GM23338 (cell line): Measurements from ENCODE around the gene CT83. TPM values are rescaled to one million over a fixed set of nuclear protein-coding genes. Genes with fewer than 3 reads are reported as not detected.

Experiments
- ATAC-seq: fragments of 200-7000 bp; cut with Tn5 transposase; 3 replicates; pipeline ENCODE4 v1.9.1; 2020
- DNase-seq: peaks from one replicate; pipeline ENCODE4 v3.0.0-alpha.2; 2015; ENCODE audit warnings: low spot score
- H2AFZ ChIP-seq: fragments of 200-600 bp; sonication (generic); 2 replicates; pipeline ENCODE4 v1.8.0; 2016; ENCODE audit warnings: antibody characterized with exemption, mild to moderate bottlenecking, moderate library complexity
- H3F3A ChIP-seq: fragments of 200-600 bp; sonication (generic); replicated peaks from 2 replicates; pipeline ENCODE4 v1.8.0; 2017; ENCODE audit warnings: antibody characterized with exemption, mixed run types, low read depth
- H3K27ac ChIP-seq: fragments of 200-600 bp; sonication (generic); 2 replicates; pipeline ENCODE4 v1.6.1; 2016; ENCODE audit warnings: low read depth
- H3K27me3 ChIP-seq: fragments of 200-600 bp; sonication (generic); 2 replicates; pipeline ENCODE4 v1.8.0; 2016; ENCODE audit warnings: mild to moderate bottlenecking, mixed run types, moderate library complexity; ENCODE audit not compliant: insufficient read depth
- H3K36me3 ChIP-seq: fragments of 200-600 bp; sonication (generic); 2 replicates; pipeline ENCODE4 v1.8.0; 2016; ENCODE audit warnings: mild to moderate bottlenecking; ENCODE audit not compliant: insufficient read depth
- H3K4me1 ChIP-seq: fragments of 200-600 bp; sonication (generic); 2 replicates; pipeline ENCODE4 v1.8.0; 2016; ENCODE audit warnings: mild to moderate bottlenecking, moderate library complexity; ENCODE audit not compliant: insufficient read depth
- H3K4me2 ChIP-seq: fragments of 200-600 bp; sonication (generic); 2 replicates; pipeline ENCODE4 v1.7.1; 2017; ENCODE audit warnings: mixed run types
- H3K4me3 ChIP-seq: fragments of 200-600 bp; sonication (generic); 2 replicates; pipeline ENCODE4 v1.6.1; 2016; ENCODE audit warnings: mixed run types
- H3K79me2 ChIP-seq: fragments of 200-600 bp; sonication (generic); replicated peaks from 2 replicates; pipeline ENCODE4 v1.8.0; 2017; ENCODE audit warnings: mild to moderate bottlenecking; ENCODE audit not compliant: insufficient read depth
- H3K9me2 ChIP-seq: fragments of 200-600 bp; sonication (generic); 2 replicates; pipeline ENCODE4 v1.8.0; 2017; ENCODE audit not compliant: insufficient read depth
- H4K20me1 ChIP-seq: fragments of 200-600 bp; sonication (generic); replicated peaks from 2 replicates; pipeline ENCODE4 v1.8.0; 2017; ENCODE audit warnings: mild to moderate bottlenecking; ENCODE audit not compliant: insufficient read depth
- H3K27ac Mint-ChIP-seq: 2 replicates; pipeline ENCODE4 v1.8.0; 2020; ENCODE audit warnings: inconsistent platforms, mild to moderate bottlenecking, moderate library complexity, mixed read lengths
- H3K27me3 Mint-ChIP-seq: 3 replicates; pipeline ENCODE4 v1.8.0; 2022; ENCODE audit warnings: low read depth, mild to moderate bottlenecking, moderate library complexity, mixed read lengths, inconsistent platforms; ENCODE audit not compliant: insufficient read depth, poor library complexity
- H3K36me3 Mint-ChIP-seq: 3 replicates; pipeline ENCODE4 v1.8.0; 2021; ENCODE audit warnings: low read depth, mild to moderate bottlenecking, inconsistent platforms, moderate library complexity, mixed read lengths
- H3K4me1 Mint-ChIP-seq: 3 replicates; pipeline ENCODE4 v1.8.0; 2020; ENCODE audit warnings: mild to moderate bottlenecking, inconsistent platforms, mixed read lengths
- H3K4me3 Mint-ChIP-seq: 3 replicates; pipeline ENCODE4 v1.8.0; 2021; ENCODE audit warnings: moderate library complexity, mild to moderate bottlenecking, inconsistent platforms, mixed read lengths
- H3K9me3 Mint-ChIP-seq: 3 replicates; pipeline ENCODE4 v1.8.0; 2020; ENCODE audit warnings: moderate library complexity, mild to moderate bottlenecking, inconsistent platforms, mixed read lengths
- CREB1 ChIP-seq: fragments of 250-450 bp; sonication (Bioruptor Pico); IDR thresholded peaks from 2 replicates; pipeline ENCODE4 v1.5.0; 2020; ENCODE audit warnings: low read depth, mild to moderate bottlenecking, moderate library complexity
- EZH2 ChIP-seq: fragments of 200-600 bp; sonication (generic); IDR thresholded peaks from one replicate; pipeline ENCODE4 v1.8.0; 2017; ENCODE audit warnings: antibody characterized with exemption, mild to moderate bottlenecking, low read depth; ENCODE audit not compliant: unreplicated experiment
- EZH2phosphoT487 ChIP-seq: fragments of 200-600 bp; sonication (generic); IDR thresholded peaks from one replicate; pipeline ENCODE4 v1.8.1; 2018; ENCODE audit warnings: antibody characterized with exemption; ENCODE audit not compliant: unreplicated experiment
- NANOG ChIP-seq: IDR thresholded peaks from 2 replicates; pipeline ENCODE4 v1.6.1; 2016; ENCODE audit warnings: antibody characterized with exemption, borderline replicate concordance
- POLR2AphosphoS5 ChIP-seq: IDR thresholded peaks from 2 replicates; pipeline ENCODE4 v1.6.1; 2016; ENCODE audit warnings: antibody characterized with exemption, low read depth
- STAT1 ChIP-seq: IDR thresholded peaks from one replicate; pipeline ENCODE4 v1.6.1; 2016; ENCODE audit warnings: antibody characterized with exemption; ENCODE audit not compliant: unreplicated experiment
- ZNF114 ChIP-seq: fragments of 250-450 bp; sonication (Bioruptor Pico); IDR thresholded peaks from 2 replicates; pipeline ENCODE4 v1.5.0; 2020; ENCODE audit warnings: mild to moderate bottlenecking, moderate library complexity
- polyA plus RNA-seq: library from polyadenylated mRNA; unstranded; fragments of >200 nt; fragmentation: Nextera tagmentation; extraction: Ambion mirVana; gene quantifications from 2 replicates; pipeline ENCODE4 v1.2.1, GENCODE V29; 2016
- total RNA-seq: library from RNA; depleted of rRNA; stranded (reverse); fragments of >200 nt; shearing (Covaris generic); gene quantifications from 2 replicates; pipeline ENCODE4 v1.2.3, GENCODE V29; 2014
- TF ChIP-seq, protein P1 (sequence below), 2 experiments: fragments of 200-600 bp in 1 of 2; sonication (generic) in 1 of 2; conservative IDR thresholded peaks; 2 replicates each; pipeline versions ENCODE4 v1.5.1 to v1.6.1; 2016 to 2017; ENCODE audit warnings: antibody characterized with exemption in 2 of 2, low read depth in 2 of 2, mild to moderate bottlenecking in 2 of 2, moderate library complexity in 1 of 2
- TF ChIP-seq, protein P2 (sequence below): IDR thresholded peaks from one replicate; pipeline ENCODE4 v1.6.1; 2018; ENCODE audit warnings: antibody characterized with exemption; ENCODE audit not compliant: unreplicated experiment
- TF ChIP-seq, protein P3 (sequence below): IDR thresholded peaks from 2 replicates; pipeline ENCODE4 v1.6.1; 2016; ENCODE audit warnings: antibody characterized with exemption

Gene CT83
- total and polyA plus RNA-seq, 2 experiments from 2014 or later, result not detected

DNA sequence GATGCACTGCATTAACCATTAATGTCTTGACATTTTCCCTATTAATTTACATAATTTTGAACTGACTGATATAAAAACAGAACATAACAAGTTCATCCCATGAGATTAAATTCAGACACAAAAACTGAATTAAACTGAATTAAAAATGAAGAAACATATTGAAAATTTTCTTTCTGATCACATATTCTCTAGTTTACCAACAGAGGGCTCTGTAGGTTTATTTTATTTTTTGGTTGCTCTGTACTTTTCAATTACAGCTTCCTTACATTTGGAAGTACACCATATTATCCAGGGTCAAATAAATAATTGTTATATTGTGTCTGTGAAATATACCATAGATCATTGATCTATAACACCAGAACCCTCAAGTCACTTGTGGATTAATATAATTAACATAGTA, 27.3 kb upstream of the CT83 start:
- TF ChIP-seq, protein P1, sequence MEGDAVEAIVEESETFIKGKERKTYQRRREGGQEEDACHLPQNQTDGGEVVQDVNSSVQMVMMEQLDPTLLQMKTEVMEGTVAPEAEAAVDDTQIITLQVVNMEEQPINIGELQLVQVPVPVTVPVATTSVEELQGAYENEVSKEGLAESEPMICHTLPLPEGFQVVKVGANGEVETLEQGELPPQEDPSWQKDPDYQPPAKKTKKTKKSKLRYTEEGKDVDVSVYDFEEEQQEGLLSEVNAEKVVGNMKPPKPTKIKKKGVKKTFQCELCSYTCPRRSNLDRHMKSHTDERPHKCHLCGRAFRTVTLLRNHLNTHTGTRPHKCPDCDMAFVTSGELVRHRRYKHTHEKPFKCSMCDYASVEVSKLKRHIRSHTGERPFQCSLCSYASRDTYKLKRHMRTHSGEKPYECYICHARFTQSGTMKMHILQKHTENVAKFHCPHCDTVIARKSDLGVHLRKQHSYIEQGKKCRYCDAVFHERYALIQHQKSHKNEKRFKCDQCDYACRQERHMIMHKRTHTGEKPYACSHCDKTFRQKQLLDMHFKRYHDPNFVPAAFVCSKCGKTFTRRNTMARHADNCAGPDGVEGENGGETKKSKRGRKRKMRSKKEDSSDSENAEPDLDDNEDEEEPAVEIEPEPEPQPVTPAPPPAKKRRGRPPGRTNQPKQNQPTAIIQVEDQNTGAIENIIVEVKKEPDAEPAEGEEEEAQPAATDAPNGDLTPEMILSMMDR (conservative IDR thresholded peaks at IDR 0.05; ENCODE audit: low read depth in 2 of 2), result peak in 1 of 2 experiments; percentile 47; a peak in 3 of 4 replicates
- TF ChIP-seq EZH2phosphoT487, result no peak
- H3F3A ChIP-seq, result no peaks in the 10 kb centered on the region
- no peaks in the 10 kb centered on the region for H3K36me3 Mint-ChIP-seq
- H2AFZ ChIP-seq, result no peak overlapping the region
- no peak for ATAC-seq
- no peak overlapping the region for H3K27ac ChIP-seq
- no peaks in the 10 kb centered on the region for H3K27me3 ChIP-seq
- no peaks in the 10 kb centered on the region for H3K79me2 ChIP-seq
- DNase-seq, result no peak
- H3K36me3 ChIP-seq, result no peaks in the 10 kb centered on the region
- no peak overlapping the region for H3K4me3 Mint-ChIP-seq
- H3K27ac Mint-ChIP-seq, result no peak overlapping the region
- H3K9me2 ChIP-seq, result no peaks in the 10 kb centered on the region
- no peaks in the 10 kb centered on the region for H3K4me1 ChIP-seq
- no peaks in the 10 kb centered on the region for H3K9me3 Mint-ChIP-seq
- H3K4me1 Mint-ChIP-seq, result no peaks in the 10 kb centered on the region
- no peak overlapping the region for H3K4me3 ChIP-seq
- no peaks in the 10 kb centered on the region for H4K20me1 ChIP-seq
- no peak overlapping the region for H3K4me2 ChIP-seq
- H3K27me3 Mint-ChIP-seq, result no peaks in the 10 kb centered on the region

DNA sequence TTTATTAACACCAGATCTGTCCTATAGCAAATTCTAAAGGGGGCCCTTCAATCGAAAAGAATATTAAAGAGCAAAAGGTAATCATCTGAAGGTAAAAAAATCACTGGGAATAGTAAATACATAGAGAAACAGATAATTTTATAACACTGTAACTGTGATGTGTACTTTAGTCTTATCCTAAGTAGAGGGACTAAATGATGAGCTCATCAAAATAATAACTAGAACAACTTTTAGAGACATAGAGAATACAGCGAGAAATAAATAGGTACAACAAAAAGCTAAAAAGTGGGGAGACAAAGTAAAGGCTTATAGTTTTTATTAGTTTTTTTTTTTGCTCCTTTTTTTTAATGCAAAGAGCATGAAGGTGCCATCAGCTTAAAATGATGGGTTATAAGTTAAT, 17.3 kb upstream of the CT83 start:
- H2AFZ ChIP-seq, result no peak overlapping the region
- no peaks in the 10 kb centered on the region for H3K36me3 ChIP-seq
- no peaks in the 10 kb centered on the region for H4K20me1 ChIP-seq
- Mint-ChIP-seq H3K9me3 (no peaks in the 10 kb centered on the region; the same call in 2 of the 3 replicates), H3K4me3 (no peak overlapping the region), H3K27ac (no peak overlapping the region), H3K36me3 (no peaks in the 10 kb centered on the region), H3K27me3 (no peaks in the 10 kb centered on the region), H3K4me1 (no peaks in the 10 kb centered on the region)
- H3K27ac ChIP-seq, result no peak overlapping the region
- ATAC-seq (no peak), DNase-seq (no peak)
- no peaks in the 10 kb centered on the region for H3K27me3 ChIP-seq
- H3F3A ChIP-seq, result no peaks in the 10 kb centered on the region
- no peak overlapping the region for H3K4me2 ChIP-seq
- H3K4me3 ChIP-seq, result no peak overlapping the region
- H3K79me2 ChIP-seq, result no peaks in the 10 kb centered on the region
- H3K4me1 ChIP-seq, result no peaks in the 10 kb centered on the region
- no peaks in the 10 kb centered on the region for H3K9me2 ChIP-seq
- no peak for TF ChIP-seq STAT1
- TF ChIP-seq CREB1 (CRISPR knock-in tag), result no peak
- TF ChIP-seq ZNF114 (CRISPR knock-in tag), result no peak
- TF ChIP-seq NANOG, result no peak
- no peak for TF ChIP-seq EZH2
- TF ChIP-seq, protein P1 (conservative IDR thresholded peaks at IDR 0.05; ENCODE audit: low read depth in 2 of 2), result no peak
- TF ChIP-seq, protein P2, sequence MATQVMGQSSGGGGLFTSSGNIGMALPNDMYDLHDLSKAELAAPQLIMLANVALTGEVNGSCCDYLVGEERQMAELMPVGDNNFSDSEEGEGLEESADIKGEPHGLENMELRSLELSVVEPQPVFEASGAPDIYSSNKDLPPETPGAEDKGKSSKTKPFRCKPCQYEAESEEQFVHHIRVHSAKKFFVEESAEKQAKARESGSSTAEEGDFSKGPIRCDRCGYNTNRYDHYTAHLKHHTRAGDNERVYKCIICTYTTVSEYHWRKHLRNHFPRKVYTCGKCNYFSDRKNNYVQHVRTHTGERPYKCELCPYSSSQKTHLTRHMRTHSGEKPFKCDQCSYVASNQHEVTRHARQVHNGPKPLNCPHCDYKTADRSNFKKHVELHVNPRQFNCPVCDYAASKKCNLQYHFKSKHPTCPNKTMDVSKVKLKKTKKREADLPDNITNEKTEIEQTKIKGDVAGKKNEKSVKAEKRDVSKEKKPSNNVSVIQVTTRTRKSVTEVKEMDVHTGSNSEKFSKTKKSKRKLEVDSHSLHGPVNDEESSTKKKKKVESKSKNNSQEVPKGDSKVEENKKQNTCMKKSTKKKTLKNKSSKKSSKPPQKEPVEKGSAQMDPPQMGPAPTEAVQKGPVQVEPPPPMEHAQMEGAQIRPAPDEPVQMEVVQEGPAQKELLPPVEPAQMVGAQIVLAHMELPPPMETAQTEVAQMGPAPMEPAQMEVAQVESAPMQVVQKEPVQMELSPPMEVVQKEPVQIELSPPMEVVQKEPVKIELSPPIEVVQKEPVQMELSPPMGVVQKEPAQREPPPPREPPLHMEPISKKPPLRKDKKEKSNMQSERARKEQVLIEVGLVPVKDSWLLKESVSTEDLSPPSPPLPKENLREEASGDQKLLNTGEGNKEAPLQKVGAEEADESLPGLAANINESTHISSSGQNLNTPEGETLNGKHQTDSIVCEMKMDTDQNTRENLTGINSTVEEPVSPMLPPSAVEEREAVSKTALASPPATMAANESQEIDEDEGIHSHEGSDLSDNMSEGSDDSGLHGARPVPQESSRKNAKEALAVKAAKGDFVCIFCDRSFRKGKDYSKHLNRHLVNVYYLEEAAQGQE, result no peak
- TF ChIP-seq POLR2AphosphoS5, result no peak
- TF ChIP-seq, protein P3, sequence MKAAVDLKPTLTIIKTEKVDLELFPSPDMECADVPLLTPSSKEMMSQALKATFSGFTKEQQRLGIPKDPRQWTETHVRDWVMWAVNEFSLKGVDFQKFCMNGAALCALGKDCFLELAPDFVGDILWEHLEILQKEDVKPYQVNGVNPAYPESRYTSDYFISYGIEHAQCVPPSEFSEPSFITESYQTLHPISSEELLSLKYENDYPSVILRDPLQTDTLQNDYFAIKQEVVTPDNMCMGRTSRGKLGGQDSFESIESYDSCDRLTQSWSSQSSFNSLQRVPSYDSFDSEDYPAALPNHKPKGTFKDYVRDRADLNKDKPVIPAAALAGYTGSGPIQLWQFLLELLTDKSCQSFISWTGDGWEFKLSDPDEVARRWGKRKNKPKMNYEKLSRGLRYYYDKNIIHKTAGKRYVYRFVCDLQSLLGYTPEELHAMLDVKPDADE, result no peak
- TF ChIP-seq EZH2phosphoT487, result no peak
